ENCODE results near the gene RASGRF1.

The RASGRF1 gene

DNA sequence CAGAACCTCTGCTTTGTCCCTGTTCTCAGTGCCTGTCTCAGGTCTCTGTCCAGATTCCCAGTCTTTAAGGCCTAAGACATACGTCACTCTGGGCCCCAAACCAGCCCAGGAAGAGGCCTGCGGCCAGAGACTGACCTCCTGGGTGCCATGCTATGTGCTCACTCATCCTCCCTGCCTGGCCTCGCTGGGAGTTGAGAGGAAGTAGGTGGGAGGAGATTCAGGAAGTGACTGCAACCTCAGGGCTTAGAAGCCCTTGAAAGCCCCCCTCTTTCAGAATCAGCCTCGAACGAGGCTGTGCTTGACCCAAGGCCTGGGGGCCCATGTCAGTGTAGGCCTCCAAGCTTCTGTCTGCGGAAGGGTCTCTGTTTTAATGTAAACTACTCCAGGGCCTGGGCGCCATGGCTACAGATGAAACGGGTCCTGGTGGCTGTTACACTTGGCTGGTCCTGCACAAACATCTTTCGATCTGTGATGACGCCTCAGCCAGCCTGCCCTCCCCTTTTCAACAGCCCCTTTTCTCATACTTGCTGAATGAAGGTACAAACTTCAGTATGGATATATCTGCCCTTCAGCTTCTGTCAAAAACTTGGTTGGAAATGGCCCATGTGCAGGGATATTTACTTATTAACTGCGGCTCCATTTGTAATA is 11.7 kb downstream of the RASGRF1 start:
- Histone ChIP-seq H3K36me3 (ENCODE audit: control insufficient read depth in 4 of 4, insufficient read depth in 4 of 4, low read length in 3 of 4) (no peaks in the 10 kb centered on the region), H3K4me1 (ENCODE audit: control extremely low read depth in 1 of 4, control insufficient read depth in 4 of 4, insufficient read depth in 4 of 4, low read length in 3 of 4) (peaks cover 0 to 5% (median 0%) of the 10 kb centered on the region in 4 experiments)
- no peak for DNase-seq

DNA sequence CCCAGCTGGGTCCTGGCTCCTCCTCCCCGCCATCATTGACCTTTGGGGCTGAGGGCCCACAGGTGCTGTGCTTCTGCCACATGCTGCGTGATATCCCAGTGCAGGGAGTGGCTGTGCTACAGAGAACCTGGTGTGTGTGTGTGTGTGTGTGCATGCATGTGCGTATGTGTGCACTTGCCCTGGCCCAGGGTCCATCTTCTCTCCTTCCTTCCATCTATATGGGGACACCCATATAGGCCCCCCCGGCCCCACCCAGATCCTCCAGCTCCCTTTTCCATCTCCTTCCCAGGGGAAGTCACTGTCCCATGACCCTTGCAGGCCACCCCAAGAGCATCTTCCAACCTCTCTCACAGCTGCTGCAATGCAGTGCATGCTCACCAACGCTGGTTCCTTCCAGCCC is 12.6 kb downstream of the RASGRF1 start:
- ChIA-PET POLR2A (no interaction called here), CTCF (no interaction called here)
- Histone ChIP-seq H3K9me3 (ENCODE audit: control extremely low read depth in 1 of 5, control insufficient read depth in 4 of 5, insufficient read depth in 2 of 5, low read depth in 1 of 5, low read length in 4 of 5) (no peaks in the 10 kb centered on the region), H3K4me1 (ENCODE audit: control extremely low read depth in 1 of 4, control insufficient read depth in 4 of 4, insufficient read depth in 4 of 4, low read length in 3 of 4) (peaks cover 0 to 5% (median 0%) of the 10 kb centered on the region in 4 experiments), H3K27ac (ENCODE audit: insufficient read depth in 1 of 2, low read depth in 1 of 2, low read length in 2 of 2, poor library complexity in 1 of 2, severe bottlenecking in 2 of 2) (no peak overlapping the region), H3K27me3 (replicated peaks in 2 of 5; ENCODE audit: control insufficient read depth in 4 of 5, insufficient read depth in 5 of 5, low read length in 4 of 5) (peaks cover 0 to 8% (median 4%) of the 10 kb centered on the region in 5 experiments), H3K4me3 (ENCODE audit: control insufficient read depth in 1 of 7, extremely low read depth in 1 of 7, insufficient read depth in 4 of 7, low read depth in 2 of 7, low read length in 6 of 7) (no peak overlapping the region), H3K36me3 (ENCODE audit: control insufficient read depth in 4 of 4, insufficient read depth in 4 of 4, low read length in 3 of 4) (no peaks in the 10 kb centered on the region)
- 96% methylated on average over 4 of the region's 5 CpGs for WGBS (ENCODE audit: insufficient coverage)
- DNase-seq, result no peak

More for the DNA sequence above, 11.7 kb downstream of the RASGRF1 start:
- ChIA-PET POLR2A (no interaction called here), CTCF (interaction anchor here (0.7 kb wide), 2 partner anchors 20 to 140 kb away, joined by 3 to 4 read pairs; no protein-coding TSS in a partner anchor)
- Histone ChIP-seq H3K27me3 (replicated peaks in 2 of 5; ENCODE audit: control insufficient read depth in 4 of 5, insufficient read depth in 5 of 5, low read length in 4 of 5) (peaks cover 0 to 11% (median 4%) of the 10 kb centered on the region in 5 experiments), H3K9me3 (ENCODE audit: control extremely low read depth in 1 of 5, control insufficient read depth in 4 of 5, insufficient read depth in 2 of 5, low read depth in 1 of 5, low read length in 4 of 5) (no peaks in the 10 kb centered on the region), H3K4me3 (ENCODE audit: control insufficient read depth in 1 of 7, extremely low read depth in 1 of 7, insufficient read depth in 4 of 7, low read depth in 2 of 7, low read length in 6 of 7) (no peak overlapping the region), H3K27ac (ENCODE audit: insufficient read depth in 1 of 2, low read depth in 1 of 2, low read length in 2 of 2, poor library complexity in 1 of 2, severe bottlenecking in 2 of 2) (no peak overlapping the region)
- WGBS (ENCODE audit: insufficient coverage), result 73% methylated on average over 10 of the region's 11 CpGs

DNA sequence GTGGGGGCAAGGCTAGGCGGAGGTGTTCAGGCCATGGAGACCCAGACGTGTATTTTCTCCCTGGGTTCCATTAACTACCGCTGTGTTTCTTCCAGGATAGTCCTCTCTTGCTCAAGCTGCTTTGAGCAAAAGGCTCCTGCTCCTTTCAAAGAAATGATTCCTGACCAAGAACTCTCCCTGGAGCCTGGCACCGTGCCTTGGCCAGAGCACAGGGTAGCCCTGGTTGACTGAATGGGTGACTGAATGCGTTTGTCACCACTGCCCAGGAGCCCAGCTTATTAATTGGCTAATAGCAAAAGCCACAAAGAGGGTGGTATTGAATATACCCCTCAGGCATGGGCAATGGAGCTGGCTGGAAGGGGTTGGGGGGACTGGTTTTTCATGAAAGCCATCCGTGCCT is 13.9 kb downstream of the RASGRF1 start:
- Histone ChIP-seq H3K9me3 (ENCODE audit: control extremely low read depth in 1 of 5, control insufficient read depth in 4 of 5, insufficient read depth in 2 of 5, low read depth in 1 of 5, low read length in 4 of 5) (no peaks in the 10 kb centered on the region), H3K4me3 (ENCODE audit: control insufficient read depth in 1 of 7, extremely low read depth in 1 of 7, insufficient read depth in 4 of 7, low read depth in 2 of 7, low read length in 6 of 7) (no peak overlapping the region), H3K27me3 (replicated peaks in 2 of 5; ENCODE audit: control insufficient read depth in 4 of 5, insufficient read depth in 5 of 5, low read length in 4 of 5) (no peaks in the 10 kb centered on the region), H3K27ac (ENCODE audit: insufficient read depth in 1 of 2, low read depth in 1 of 2, low read length in 2 of 2, poor library complexity in 1 of 2, severe bottlenecking in 2 of 2) (no peak overlapping the region), H3K36me3 (ENCODE audit: control insufficient read depth in 4 of 4, insufficient read depth in 4 of 4, low read length in 3 of 4) (no peaks in the 10 kb centered on the region), H3K4me1 (ENCODE audit: control extremely low read depth in 1 of 4, control insufficient read depth in 4 of 4, insufficient read depth in 4 of 4, low read length in 3 of 4) (peaks cover 0 to 5% (median 0%) of the 10 kb centered on the region in 4 experiments)
- no peak for DNase-seq
- ChIA-PET POLR2A (no interaction called here), CTCF (no interaction called here)
- WGBS (ENCODE audit: insufficient coverage), result 96% methylated on average over 6 of the region's 6 CpGs

DNA sequence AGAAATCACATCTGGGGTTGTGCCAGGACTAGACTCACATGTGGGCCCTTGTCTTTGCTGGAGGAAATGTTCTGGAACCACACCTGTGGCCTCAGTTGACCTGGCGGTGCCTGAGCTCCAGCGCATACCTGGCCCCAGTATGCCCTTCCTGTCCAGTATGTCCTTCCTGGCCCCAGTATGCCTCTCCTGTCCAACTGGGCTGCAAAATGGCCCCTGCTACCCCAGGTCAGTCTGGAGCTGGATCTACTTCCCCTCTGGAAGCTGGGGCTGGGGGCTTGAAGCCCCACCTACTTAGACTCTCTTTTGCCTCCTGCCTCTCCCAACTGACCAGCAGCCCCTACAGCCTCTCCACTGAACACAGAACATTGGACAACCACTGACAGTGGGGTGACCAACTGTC is 15.3 kb downstream of the RASGRF1 start:
- peaks cover 0 to 5% (median 0%) of the 10 kb centered on the region in 4 experiments for H3K4me1 ChIP-seq (ENCODE audit: control extremely low read depth in 1 of 4, control insufficient read depth in 4 of 4, insufficient read depth in 4 of 4, low read length in 3 of 4)
- no peak overlapping the region for H3K4me3 ChIP-seq (ENCODE audit: control insufficient read depth in 1 of 7, extremely low read depth in 1 of 7, insufficient read depth in 4 of 7, low read depth in 2 of 7, low read length in 6 of 7)
- no peaks in the 10 kb centered on the region for H3K36me3 ChIP-seq (ENCODE audit: control insufficient read depth in 4 of 4, insufficient read depth in 4 of 4, low read length in 3 of 4)
- no peaks in the 10 kb centered on the region for H3K27me3 ChIP-seq (replicated peaks in 2 of 5; ENCODE audit: control insufficient read depth in 4 of 5, insufficient read depth in 5 of 5, low read length in 4 of 5)
- CTCF ChIA-PET, result no interaction called here
- POLR2A ChIA-PET, result no interaction called here
- 60% methylated on average over 2 of the region's 2 CpGs for WGBS (ENCODE audit: insufficient coverage)
- no peak for DNase-seq
- H3K9me3 ChIP-seq (ENCODE audit: control extremely low read depth in 1 of 5, control insufficient read depth in 4 of 5, insufficient read depth in 2 of 5, low read depth in 1 of 5, low read length in 4 of 5), result no peaks in the 10 kb centered on the region
- no peak overlapping the region for H3K27ac ChIP-seq (ENCODE audit: insufficient read depth in 1 of 2, low read depth in 1 of 2, low read length in 2 of 2, poor library complexity in 1 of 2, severe bottlenecking in 2 of 2)

DNA sequence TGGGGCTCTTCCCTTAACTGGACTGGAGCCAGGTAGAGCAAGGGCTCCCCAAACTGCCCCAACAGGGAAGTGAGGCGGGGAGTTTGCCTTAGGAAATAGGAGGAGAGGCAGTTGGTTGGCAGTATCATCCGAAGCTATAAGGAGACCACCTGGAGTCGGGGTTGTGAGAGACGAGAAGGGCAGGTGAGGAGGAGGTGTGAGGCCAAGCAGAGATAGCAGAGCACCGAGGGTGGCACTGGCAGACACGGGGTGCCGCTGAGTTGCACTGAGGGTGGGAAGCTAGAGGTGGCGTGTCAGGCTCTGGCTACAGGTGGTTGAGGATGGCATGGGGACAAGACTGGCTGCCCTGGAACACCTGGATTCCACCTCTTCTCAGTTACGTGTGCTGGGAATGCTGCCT is 17.2 kb downstream of the RASGRF1 start:
- no peak overlapping the region for H3K27ac ChIP-seq (ENCODE audit: insufficient read depth in 1 of 2, low read depth in 1 of 2, low read length in 2 of 2, poor library complexity in 1 of 2, severe bottlenecking in 2 of 2)
- DNase-seq, result no peak
- H3K9me3 ChIP-seq (ENCODE audit: control extremely low read depth in 1 of 5, control insufficient read depth in 4 of 5, insufficient read depth in 2 of 5, low read depth in 1 of 5, low read length in 4 of 5), result no peaks in the 10 kb centered on the region
- 95% methylated on average over 8 of the region's 9 CpGs for WGBS (ENCODE audit: insufficient coverage)
- CTCF ChIA-PET, result no interaction called here
- no peaks in the 10 kb centered on the region for H3K4me1 ChIP-seq (ENCODE audit: control extremely low read depth in 1 of 4, control insufficient read depth in 4 of 4, insufficient read depth in 4 of 4, low read length in 3 of 4)
- no peak overlapping the region for H3K4me3 ChIP-seq (ENCODE audit: control insufficient read depth in 1 of 7, extremely low read depth in 1 of 7, insufficient read depth in 4 of 7, low read depth in 2 of 7, low read length in 6 of 7)
- POLR2A ChIA-PET, result no interaction called here
- no peaks in the 10 kb centered on the region for H3K36me3 ChIP-seq (ENCODE audit: control insufficient read depth in 4 of 4, insufficient read depth in 4 of 4, low read length in 3 of 4)
- H3K27me3 ChIP-seq (replicated peaks in 2 of 5; ENCODE audit: control insufficient read depth in 4 of 5, insufficient read depth in 5 of 5, low read length in 4 of 5), result no peaks in the 10 kb centered on the region

DNA sequence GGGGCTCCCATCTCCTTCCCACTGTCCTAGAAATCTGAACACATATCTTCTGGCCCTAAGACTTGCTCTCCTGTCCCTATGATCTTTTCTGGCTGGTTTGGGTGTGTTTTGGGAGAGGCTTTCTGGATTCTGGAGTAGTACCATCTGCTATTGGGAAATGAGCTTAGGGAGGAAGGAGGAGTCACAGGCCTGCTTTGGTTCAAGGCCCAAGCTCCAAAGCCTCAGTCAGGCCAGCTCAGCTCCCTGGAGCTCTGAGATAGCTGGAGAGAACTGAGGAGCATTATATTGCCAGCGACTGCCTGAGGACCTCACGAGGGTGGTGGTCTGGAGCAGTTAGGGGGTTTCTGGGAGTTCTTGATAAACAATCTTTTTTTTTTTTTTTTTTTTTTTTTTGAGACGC is 18.7 kb downstream of the RASGRF1 start:
- Histone ChIP-seq H3K4me1 (ENCODE audit: control extremely low read depth in 1 of 4, control insufficient read depth in 4 of 4, insufficient read depth in 4 of 4, low read length in 3 of 4) (no peaks in the 10 kb centered on the region), H3K9me3 (ENCODE audit: control extremely low read depth in 1 of 5, control insufficient read depth in 4 of 5, insufficient read depth in 2 of 5, low read depth in 1 of 5, low read length in 4 of 5) (no peaks in the 10 kb centered on the region), H3K4me3 (ENCODE audit: control insufficient read depth in 1 of 7, extremely low read depth in 1 of 7, insufficient read depth in 4 of 7, low read depth in 2 of 7, low read length in 6 of 7) (no peak overlapping the region), H3K27ac (ENCODE audit: insufficient read depth in 1 of 2, low read depth in 1 of 2, low read length in 2 of 2, poor library complexity in 1 of 2, severe bottlenecking in 2 of 2) (no peak overlapping the region), H3K36me3 (ENCODE audit: control insufficient read depth in 4 of 4, insufficient read depth in 4 of 4, low read length in 3 of 4) (no peaks in the 10 kb centered on the region), H3K27me3 (replicated peaks in 2 of 5; ENCODE audit: control insufficient read depth in 4 of 5, insufficient read depth in 5 of 5, low read length in 4 of 5) (peaks cover 0 to 2% (median 0%) of the 10 kb centered on the region in 5 experiments)
- no peak for DNase-seq
- POLR2A ChIA-PET, result no interaction called here
- CTCF ChIA-PET, result interaction anchor here (0.7 to 1.0 kb wide), 2 partner anchors 8 to 19 kb away, joined by 3 read pairs; partner anchors contain the start of gene RASGRF1
- WGBS (ENCODE audit: insufficient coverage), result no CpG with 5 or more reads among the region's 3 CpGs

DNA sequence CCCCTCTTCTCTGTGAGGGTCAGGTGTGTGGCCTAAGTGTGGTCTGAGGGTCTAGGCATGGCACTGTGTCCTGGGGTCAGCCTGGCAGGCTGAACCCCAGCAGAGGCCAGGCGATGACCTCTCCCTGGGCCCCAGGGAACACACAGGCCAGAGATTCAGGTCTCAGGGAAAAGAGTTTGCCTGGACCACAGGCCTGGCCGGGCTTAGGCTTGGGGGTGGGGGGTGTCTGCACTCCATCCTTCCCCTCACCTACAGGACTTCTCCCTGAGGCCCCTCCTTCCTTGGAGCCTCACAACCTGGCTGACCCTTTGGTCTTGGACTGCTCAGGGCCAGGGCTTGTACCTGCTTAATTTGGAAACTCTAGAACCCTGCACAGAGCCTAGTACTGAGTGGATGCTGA is 21.8 kb downstream of the RASGRF1 start:
- ChIA-PET POLR2A (no interaction called here), CTCF (no interaction called here)
- Histone ChIP-seq H3K9me3 (ENCODE audit: control extremely low read depth in 1 of 5, control insufficient read depth in 4 of 5, insufficient read depth in 2 of 5, low read depth in 1 of 5, low read length in 4 of 5) (no peaks in the 10 kb centered on the region), H3K27me3 (replicated peaks in 2 of 5; ENCODE audit: control insufficient read depth in 4 of 5, insufficient read depth in 5 of 5, low read length in 4 of 5) (peaks cover 0 to 3% (median 0%) of the 10 kb centered on the region in 5 experiments), H3K4me1 (ENCODE audit: control extremely low read depth in 1 of 4, control insufficient read depth in 4 of 4, insufficient read depth in 4 of 4, low read length in 3 of 4) (no peaks in the 10 kb centered on the region), H3K36me3 (ENCODE audit: control insufficient read depth in 4 of 4, insufficient read depth in 4 of 4, low read length in 3 of 4) (no peaks in the 10 kb centered on the region), H3K4me3 (ENCODE audit: control insufficient read depth in 1 of 7, extremely low read depth in 1 of 7, insufficient read depth in 4 of 7, low read depth in 2 of 7, low read length in 6 of 7) (no peak overlapping the region), H3K27ac (ENCODE audit: insufficient read depth in 1 of 2, low read depth in 1 of 2, low read length in 2 of 2, poor library complexity in 1 of 2, severe bottlenecking in 2 of 2) (no peak overlapping the region)
- no peak for DNase-seq
- 91% methylated on average over 1 of the region's 2 CpGs for WGBS (ENCODE audit: insufficient coverage)
